C4-2B (cell line): ENCODE measurements around the gene SH3BGRL2.

Experiments used
- ZFX ChIP-seq: fragments of 450-650 bp; IDR thresholded peaks from 2 replicates; pipeline ENCODE4 v1.6.1; 2017
- TF ChIP-seq, protein P1 (sequence below): fragments of 450-650 bp; conservative IDR thresholded peaks from 2 replicates; pipeline ENCODE4 v1.5.1; 2017; ENCODE audit warnings: mild to moderate bottlenecking

DNA sequence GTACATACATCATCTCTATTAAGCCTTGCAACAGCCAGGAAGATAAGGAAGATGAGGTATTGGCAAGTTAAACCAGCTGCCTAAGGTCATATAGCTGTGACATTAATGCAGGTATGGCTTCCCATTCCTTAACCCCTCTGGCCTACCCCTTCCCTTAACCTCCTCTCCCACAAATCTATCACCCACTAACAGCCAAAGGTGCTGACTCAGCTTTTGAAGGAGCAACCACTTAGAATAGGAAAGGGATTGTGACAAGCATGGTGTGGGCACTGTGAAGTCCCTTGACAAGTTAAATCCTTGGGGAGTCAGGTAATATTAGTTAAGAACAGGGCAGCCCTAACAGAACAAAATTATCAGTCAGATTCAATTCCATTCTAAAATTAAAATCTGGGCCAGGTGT is 5.4 kb upstream of the SH3BGRL2 start:
- TF ChIP-seq ZFX: no peak
- TF ChIP-seq, protein P1, sequence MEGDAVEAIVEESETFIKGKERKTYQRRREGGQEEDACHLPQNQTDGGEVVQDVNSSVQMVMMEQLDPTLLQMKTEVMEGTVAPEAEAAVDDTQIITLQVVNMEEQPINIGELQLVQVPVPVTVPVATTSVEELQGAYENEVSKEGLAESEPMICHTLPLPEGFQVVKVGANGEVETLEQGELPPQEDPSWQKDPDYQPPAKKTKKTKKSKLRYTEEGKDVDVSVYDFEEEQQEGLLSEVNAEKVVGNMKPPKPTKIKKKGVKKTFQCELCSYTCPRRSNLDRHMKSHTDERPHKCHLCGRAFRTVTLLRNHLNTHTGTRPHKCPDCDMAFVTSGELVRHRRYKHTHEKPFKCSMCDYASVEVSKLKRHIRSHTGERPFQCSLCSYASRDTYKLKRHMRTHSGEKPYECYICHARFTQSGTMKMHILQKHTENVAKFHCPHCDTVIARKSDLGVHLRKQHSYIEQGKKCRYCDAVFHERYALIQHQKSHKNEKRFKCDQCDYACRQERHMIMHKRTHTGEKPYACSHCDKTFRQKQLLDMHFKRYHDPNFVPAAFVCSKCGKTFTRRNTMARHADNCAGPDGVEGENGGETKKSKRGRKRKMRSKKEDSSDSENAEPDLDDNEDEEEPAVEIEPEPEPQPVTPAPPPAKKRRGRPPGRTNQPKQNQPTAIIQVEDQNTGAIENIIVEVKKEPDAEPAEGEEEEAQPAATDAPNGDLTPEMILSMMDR: no peak
